Midbrain (tissue), 1 donor: ENCODE measurements around the gene NUP50.

Source experiments
- DNase-seq: peaks from one replicate; lab custom pipeline; 2025; lab: John Stamatoyannopoulos, UW

The NUP50 gene

DNA sequence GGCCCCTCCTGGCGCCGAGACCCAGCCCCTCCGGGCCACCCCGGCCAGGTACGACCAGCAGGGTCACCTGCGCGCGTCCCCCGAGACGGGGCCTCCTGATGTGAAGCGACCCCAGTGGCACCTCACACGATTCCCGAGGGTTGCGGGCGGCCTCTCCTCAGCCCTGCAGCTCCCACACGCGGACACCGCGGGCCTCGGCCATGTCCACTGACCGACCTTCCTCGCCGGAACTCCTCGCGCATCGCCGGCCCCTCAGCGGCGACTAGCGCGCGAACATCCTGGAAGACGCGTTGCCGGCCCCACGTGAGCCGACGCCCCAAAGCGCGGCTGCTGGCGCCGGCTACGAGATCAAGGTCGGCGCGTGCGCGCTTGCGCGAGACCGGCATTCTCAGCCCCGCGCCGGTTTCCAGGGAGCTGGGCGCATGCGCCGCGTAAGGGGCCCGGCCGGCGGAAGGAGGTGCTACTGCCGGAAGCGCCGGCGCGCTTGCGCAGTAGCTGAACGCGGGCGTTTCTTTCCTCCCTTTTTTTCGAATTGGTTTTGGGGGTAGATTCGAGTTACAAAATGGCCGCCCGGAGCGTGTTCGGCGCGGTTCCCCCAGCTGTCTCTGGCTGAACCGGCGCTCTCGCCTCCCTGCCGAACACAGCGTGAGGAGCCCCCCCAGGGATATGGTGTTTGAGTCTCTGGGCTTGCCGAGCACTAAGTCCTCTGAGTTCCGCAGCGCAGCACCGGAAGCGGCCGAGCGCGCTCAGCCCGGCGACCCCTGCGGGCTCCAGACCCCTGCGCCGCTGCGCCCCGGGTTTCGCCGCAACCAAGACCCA lies at the start of gene NUP50:
TSS of gene NUP50 (plus strand) at position 475 of the 819 bp plus-strand sequence. CDS start 4,253 bp downstream, outside the sequence.
- peak; percentile 94 for DNase-seq

DNA sequence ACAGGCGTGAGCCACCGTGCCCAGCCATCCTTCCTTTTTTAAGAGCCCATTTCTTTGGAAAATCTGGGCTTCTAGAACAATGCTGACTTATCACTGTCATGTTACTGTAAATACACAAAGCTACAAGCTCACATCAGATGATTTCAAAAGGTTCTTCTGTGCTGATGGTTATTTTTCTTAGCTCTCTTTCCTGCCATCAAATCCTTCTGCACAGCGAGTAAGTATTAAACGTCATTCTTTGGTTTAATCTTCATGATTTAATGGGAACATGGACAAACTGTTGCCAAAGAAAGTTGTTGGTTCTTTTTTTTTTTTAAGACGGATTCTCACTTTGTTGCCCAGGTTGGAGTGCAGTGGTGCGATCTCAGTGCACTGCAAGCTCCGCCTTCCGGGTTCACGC lies 43.3 kb upstream of the NUP50 start:
- no peak for DNase-seq

DNA sequence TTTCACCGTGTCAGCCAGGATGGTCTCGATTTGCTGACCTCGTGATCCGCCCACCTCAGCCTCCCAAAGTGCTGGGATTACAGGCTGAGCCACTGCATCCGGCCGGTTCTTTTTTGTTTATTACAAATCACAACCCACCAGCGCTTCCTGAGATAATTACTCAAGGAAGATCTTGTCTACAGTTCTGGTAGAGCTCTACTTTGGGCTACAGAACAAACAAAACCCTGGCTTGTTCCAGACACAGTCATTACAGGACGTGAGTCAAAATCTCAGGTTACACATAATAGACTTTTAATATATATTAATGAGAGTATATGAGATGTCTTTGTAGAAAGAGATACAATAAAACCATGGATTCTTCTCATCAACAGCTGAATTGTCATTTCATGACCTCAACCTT lies 42.8 kb upstream of the NUP50 start:
- no peak for DNase-seq

DNA sequence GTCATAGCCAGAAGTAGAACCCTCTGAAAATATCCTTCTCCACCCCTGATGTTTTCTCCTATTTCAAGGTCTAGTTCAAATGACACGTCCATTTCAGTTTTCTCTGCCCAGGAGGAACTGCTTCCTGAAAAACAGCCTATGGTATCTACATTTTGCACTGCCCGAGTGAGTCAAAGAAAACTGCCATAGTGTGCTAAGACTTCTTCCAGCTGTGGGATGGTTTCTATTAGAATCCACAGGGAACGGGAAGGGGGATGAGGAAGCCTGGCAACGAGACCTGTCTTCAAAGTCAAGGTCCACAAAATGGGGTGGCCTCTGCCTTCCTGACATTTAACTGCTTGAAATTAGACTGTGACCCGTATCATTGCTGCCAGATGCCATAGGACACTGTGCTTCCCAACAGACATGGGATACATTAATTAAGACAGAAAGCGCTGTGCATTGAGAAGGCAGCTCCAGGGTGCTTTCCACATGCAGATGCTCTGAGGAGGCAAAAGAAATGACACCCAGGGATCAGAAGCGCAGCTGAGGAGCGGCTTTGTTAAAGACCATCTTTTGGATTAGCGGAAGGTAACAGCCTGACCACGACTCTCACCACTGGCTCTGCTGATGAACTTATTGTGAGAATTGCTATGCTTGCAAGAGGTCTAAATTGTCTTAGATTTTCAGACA lies 39.4 kb upstream of the NUP50 start:
- DNase-seq: no peak

- DNase-seq: no peak
These were observed 38.5 kb upstream of the NUP50 start for GRCh38 chr22:45125188-45125587.

DNA sequence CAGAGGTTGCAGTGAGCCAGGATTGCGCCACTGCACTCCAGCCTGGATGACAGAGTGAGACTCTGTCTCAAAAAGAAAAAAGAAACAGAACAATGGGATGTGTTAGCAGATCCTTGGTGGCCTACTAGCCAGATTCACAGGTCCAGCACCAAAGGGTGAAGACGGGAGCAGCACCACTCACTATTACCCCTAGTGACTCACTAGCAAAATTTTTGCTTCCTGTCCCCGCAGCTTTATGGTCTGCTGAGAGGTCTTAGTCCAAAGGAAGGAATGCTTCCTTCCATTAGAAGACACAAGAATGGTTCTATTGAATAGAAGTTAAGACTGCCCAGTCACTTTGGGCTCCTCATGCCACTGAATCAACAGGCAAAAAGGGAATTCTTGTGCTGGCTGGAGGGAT lies 35.9 kb upstream of the NUP50 start:
- no peak for DNase-seq

- no peak for DNase-seq
These were observed 33.8 kb upstream of the NUP50 start for GRCh38 chr22:45129703-45130524.

- DNase-seq: no peak
These were observed 32.8 kb upstream of the NUP50 start for GRCh38 chr22:45130891-45131290.

DNA sequence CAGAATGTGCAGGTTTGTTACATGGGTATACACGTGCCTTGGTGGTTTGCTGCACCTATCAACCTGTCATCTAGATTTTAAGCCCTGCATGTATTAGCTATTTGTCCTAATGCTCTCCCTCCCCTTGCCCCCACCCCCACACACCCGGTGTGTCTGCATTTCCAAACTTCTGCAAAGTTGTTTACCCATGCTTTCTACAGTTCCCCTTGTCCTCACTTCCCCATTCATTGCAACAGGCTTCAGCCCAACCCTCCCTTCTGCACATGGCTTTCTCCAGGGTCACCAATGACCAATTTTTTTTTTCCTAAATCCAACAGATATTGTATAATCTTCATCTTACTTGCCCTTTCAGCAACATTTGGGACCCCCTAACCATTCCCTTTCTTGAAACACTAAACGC lies 32.0 kb upstream of the NUP50 start:
- DNase-seq: peak; percentile 17

GRCh38 chr22:45134313-45134712 lies 29.4 kb upstream of the NUP50 start:
- DNase-seq: no peak

- DNase-seq: no peak
These were observed 27.1 kb upstream of the NUP50 start for GRCh38 chr22:45136594-45136993.

- DNase-seq: no peak
These were observed 24.0 kb upstream of the NUP50 start for GRCh38 chr22:45139693-45140092.

DNA sequence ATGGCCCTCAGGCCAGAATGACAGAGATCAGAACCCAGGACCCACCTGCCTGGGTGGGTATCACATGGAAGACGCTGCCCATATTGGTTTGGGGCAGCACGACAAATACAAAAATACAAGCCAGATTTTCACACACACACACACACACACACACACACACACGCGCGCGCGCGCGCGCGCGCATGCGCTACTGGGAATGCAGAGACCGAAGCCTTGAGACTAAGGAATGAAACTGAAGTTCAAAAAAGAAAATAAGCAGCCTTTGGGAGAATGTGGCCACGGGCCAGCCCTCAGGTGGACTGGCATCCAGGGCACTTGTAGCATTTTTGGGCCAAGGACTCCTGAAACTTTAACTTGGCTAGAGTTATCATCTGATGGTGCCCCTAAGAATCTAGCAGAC lies 21.3 kb upstream of the NUP50 start:
- no peak for DNase-seq

GRCh38 chr22:45144916-45145315 lies 18.8 kb upstream of the NUP50 start:
- DNase-seq: no peak

GRCh38 chr22:45149671-45150070 lies 14.1 kb upstream of the NUP50 start:
- no peak for DNase-seq

GRCh38 chr22:45150139-45150538 lies 13.6 kb upstream of the NUP50 start:
- DNase-seq: no peak

DNA sequence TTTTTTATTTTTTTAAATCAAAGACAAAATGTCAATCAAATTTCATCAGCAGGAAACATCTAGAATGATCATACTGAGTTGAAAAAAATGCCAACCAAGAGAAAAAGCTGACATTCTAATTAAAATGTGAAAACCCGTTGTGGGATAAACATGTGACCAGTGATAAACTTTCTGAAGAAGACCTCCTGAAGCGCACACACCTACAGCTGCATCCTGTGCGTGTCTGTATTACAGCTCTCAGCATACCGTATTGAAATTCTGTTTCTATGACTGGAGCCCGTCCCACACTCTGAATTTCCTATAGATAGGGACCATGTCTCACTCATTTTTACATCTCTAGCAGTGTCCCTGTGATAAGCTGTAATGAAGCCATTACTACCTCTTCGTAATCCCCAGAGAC lies 12.2 kb upstream of the NUP50 start:
- DNase-seq: no peak

GRCh38 chr22:45154383-45154782 lies 9.3 kb upstream of the NUP50 start:
- DNase-seq: no peak

DNA sequence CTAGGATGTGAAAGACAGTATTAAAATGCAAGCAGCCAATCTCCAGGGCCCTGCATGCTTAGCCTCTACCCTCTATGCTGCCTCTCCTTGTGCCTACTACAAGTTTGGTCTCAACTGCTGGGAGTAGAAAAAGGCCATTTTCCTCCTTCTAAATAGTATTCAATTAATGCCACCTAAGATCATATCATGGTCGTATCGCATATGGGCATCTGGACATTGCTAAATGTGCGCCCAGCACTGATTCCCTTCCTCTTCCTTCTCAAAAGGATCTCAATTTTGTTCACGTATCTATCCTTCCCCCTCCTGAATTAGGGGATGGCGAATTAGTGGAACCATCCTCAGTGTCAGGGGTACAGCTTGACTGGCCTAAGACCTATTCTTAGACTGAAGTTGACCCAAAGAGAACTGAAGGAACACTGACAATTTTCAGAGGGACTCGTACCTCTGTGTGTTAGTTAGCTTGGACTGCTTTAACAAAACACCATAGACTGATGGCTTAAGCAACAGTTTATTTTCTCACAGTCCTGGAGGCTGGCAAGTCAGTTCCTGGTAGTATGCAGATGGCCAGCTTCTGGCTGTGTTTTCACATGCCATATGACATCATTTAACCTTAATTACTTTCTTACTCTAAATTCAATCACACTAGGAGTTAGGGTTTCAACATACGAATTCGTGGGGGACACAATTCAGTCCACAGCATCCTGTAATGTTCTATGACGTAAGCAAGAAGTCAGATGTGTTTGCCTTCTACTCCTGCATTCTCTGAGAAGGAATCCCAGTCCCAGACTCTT lies 8.5 kb upstream of the NUP50 start:
- no peak for DNase-seq

- no peak for DNase-seq
These were observed 5.8 kb upstream of the NUP50 start for GRCh38 chr22:45157907-45158306.

DNA sequence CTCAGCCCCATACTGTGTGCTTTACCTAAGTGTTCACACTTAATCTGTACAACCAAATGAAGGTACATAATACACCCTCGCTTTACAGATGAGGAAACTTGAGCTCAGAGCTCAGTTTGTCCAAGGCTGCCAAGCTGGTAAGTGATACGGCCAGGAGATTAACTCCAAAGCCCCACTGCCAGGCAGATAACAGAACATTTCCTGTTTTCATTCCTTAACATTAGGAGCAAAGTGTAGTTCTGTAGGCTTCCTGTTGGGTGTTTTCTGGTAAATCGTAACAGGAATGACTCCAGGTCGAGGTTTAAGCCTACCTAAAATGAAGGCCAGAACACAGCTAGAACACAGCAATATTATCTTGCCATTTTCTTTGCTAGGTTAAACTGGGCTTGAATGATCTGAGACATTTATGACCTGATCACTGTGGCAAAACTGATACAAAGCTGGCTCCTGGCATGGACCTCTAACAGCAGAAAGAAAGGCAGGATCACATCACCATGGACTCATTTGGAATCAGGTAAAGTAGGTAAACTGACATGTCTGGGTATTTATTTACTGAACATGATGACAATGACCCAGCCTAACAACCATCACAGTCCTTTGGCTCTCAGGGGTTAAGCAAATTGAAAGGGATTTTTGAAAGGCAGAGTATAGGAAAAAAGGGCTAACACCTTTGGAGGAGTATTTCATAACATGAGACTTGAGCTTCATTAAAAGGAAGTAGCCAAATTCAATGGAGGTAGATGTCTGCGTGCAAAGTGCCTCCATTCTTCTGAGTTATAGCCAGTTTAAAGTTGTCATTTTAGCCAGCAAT lies 3.9 kb upstream of the NUP50 start:
- no peak for DNase-seq
